ENCODE measurements around the gene MRPS15.

MRPS15 gene

DNA sequence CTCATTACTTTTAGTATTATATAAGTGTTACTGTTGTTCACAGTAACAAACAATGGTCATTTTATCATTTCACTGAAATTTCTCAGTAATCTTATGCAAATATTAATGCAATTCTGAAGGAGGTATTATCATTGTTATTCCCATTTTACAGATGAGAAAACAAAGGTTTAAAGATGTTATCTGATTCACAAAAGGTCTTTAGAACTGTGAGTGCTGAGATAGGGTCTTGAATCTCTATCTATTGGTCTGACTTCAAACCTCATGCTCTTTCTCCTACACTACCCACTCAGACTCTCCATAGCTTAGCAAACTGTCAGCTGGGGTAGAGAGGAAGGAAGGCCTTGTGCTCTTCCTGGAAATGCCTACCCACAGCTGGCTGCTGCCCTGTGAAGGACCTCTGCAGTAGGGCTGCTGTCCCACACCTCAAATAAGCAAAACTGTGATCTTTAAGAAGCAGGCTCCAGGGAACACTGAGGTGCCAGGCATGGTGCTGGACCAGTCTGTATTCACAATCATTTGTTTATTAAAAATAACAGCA is 7.7 kb downstream of the MRPS15 start:
- ATAC-seq = no peak

DNA sequence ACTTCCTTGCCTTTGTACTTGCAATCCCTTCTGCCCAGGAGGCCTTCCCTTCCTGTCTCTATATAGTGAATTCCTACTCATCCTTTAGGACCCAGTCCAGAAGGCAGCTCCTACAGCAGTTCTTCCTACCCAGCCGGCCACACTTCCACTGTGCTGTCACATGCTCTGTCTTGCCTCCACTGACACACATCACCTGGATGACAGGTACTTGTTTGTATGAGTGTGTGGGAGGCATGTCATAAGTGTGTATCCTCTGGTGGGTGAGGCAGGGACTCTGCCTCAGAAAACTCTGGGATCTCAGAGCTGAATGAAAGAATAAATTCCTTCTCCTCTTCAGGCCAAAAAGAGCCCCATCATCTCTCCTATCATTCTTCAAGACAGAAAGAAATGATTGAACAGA is 8.8 kb downstream of the MRPS15 start:
- no peak for ATAC-seq

DNA sequence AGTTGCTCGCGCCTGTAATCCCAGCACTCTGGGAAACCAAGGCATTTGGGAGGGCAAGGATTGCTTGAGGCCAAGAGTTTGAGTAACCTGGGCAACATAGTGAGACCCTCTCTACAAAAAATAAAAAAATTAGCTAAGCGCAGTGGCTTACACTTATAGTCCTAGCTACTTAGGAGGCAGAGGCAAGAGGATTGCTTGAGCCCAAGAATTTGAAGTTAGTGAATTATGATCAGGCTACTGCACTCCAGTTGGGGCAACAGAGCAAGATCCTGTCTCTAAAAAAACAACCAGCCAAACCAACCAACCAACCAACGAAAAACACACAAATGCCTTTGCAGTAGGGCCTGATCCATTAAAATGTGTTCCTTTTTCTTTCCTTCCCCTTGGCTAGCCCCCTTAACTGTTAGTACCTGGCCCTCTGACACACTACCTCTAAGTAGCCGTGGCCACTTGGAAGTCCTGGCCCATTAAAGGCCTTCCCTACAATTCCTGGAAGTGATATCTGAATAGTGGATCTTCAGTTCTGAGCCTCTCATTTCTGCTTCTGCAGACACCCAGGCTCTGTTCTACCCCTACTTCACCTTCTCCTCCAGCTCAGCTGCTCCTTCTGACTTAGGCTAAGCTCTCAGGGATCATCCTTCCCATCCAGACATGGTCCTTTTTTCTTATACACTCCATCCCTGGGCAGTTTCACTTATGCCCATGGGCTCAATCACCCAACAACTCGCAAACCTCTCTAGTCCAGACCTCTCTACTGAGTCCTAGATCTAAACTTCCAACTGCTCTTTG is 10.4 kb downstream of the MRPS15 start:
- ATAC-seq = no peak

DNA sequence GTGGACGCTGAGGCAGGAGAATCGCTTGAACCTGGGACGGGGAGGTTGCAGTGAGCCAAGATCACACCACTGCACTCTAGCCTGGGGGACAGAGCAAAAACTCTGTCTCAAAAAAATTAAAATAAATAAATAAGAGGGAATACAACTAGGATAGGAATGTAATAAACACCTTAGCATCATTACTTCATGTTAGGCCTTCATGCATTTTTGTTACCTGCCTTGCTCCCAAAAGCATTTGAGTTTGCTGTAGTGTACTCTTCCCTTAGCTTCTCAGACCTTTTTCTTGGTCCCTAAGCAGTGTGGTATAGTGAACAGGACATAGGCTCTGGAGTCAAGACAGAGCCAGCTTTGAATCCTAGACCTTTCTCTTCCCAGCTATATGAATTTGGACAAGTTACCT is 11.1 kb downstream of the MRPS15 start:
- no peak for ATAC-seq

DNA sequence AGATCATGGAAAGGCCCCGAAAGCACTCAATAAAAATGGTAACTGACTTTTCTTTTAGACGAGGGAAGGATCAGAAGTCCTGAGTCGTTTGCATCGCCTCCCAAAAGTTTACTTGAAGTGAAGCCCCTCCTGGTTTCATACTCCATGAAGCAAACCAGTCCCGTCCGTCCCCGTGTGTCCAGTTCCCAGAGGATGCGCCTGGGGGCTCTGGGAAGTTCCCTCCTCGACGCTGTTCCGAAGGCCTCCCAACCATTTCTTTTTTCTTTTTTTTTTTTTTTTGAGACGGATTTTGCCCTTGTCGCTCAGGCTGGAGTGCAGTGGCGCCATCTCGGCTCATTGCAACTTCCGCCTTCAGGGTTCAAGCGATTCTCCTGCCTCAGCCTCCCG is 13.3 kb downstream of the MRPS15 start:
- ATAC-seq = no peak

DNA sequence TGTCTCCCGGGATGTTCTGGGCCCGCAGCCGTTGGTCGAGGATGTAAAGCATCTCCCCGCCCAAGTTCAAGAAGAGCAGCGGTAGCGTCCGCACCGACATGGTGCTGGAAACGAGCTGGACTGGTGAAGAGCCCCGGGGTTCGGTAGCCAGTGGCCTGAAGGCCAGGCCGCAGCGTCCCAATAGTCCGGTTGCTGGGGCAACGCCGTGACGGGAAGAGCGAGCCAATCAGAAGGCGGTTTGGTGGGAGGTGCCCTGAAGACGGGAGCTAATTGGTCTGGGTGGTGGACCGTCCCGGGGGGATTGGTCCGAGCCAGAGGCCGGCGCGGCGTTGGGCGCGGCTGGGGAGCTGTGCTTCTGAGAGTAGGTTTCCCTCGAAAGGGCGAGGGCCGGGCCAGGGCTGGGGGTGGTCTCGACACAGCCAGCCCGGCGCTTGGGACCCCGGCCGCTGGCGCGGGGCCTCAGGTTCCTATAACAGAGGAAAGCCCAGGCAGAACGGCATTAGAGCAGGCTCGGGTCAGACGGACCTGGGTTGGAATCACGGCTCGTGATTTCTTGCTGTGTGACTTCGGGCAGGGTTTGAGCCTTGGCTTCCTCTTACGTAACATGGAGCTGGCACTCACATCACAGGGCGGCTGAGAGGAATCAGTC is 13.8 kb downstream of the MRPS15 start, which contains the start of gene OSCP1:
Gene OSCP1 (minus strand): TSS at position 182 of the 649 bp plus-strand sequence. CDS start 82 bp downstream, at position 100.
- ATAC-seq = peak; percentile 99 to 100

DNA sequence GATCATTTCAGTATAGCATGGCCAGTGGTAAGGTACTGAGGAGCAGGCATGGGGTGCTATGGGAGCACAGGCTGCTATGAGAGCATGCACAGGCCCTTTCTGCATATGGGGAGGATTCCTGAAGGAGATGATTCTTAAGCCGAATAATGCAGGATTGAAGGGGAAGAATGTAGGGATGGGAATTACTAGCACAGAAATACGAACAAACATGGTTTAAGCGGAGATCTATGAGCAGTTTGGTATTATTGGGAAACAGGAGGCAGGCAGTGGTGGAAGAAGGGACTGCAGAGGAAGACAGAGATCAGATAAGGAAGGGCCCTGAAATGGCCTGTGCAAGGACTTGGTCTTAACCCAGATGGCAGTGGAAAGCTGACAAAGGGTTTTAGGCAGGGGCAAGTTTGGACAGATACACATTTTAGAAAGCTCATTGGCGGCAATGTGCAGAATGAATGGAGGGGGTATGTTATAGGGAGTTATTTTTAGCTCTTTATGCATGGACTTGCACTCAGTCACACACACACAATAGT is 15.6 kb downstream of the MRPS15 start:
- ATAC-seq = no peak

DNA sequence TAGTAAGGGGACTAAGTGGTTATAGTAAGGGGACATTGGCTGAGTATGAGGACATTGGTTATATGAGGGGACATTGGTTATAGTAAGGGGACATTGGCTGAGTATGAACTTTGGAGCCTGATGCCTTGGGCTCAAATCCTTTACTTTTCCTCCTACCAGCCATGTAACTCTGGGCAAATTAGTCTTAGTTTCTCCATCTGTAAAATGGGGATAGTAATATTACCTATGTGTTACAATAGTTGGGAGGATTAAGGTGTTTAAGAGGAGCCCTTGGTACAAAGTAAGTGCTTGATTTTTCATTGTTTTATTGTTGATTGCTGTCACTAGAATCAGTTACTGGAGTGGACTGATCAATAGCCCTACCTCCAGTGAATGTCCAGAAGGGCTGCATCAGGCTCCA is 16.7 kb downstream of the MRPS15 start:
- no peak for ATAC-seq

DNA sequence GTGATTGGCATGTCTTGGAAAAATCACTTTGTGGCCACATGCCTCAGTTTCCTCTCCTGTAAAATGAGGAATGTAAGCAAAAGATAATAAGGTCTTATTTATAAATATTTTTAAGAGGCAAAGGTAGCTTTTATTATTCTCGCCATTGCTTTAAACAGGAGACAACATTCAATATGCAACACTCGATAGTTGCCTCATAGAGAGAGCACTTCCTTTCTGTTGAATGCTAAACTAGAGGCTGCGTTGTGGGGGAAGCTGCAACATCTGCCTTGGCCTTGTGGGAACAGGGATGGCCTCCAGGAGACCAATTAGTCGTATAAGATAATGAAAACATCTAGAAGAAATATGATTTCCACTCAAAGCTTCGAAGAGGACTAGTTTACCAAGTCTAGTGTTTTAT is 17.4 kb downstream of the MRPS15 start:
- no peak for ATAC-seq

DNA sequence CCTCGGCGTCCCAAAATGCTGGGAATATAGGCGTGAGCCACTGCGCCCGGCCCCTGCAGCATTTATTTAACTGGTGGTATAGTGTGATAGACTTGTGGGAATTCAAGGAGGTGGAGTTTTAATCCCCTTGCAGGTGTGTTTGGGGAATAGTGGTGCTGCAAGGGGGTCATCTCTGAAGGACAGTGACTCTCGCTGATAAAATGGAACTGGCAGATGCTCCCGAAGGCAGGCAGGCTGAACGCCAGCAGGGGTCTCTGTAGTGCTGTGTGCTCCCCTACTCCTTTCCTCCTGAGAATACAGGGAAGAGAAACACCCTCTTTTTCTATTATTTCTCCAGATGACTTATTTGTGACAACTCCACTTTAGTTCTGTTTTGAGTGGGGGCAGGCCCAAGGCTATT is 17.9 kb downstream of the MRPS15 start:
- ATAC-seq = no peak

DNA sequence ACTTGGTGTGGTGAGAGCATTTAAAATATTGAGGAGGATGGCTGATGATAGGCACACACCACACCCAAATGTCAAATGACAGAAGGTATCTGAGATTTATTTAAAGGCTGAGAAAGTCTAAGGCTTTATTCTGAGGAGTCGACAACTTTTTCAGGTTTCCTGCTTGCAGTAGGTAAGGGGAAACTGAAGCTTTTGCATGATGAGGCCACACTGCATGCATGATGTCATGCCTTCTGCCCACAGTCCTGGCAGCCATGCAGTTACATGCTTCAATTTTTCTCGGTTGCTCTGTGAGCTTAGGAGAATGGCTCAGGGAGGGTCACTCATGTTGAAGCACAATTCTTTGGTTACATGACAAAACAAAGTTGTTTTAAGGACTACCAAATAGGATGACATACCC is 20.9 kb downstream of the MRPS15 start:
- no peak for ATAC-seq

DNA sequence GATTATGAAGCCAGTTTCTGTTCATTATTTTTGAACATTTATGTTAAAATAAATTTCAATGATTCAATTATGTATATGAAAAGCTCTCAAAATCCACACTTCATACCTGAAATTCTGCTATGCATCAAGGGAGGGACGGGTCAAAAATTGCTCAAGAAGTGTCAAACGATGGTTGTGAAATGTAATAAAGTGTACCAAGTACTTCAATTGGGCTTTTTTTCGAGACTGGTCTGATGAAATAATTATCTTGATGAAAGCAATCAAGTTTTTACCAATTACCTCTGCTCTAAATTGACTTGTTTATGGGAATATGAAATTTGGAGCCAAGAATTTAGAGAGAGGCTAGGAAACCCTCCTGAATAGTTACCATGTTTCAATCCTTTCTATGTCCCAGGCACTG is 21.8 kb downstream of the MRPS15 start:
- no peak for ATAC-seq

DNA sequence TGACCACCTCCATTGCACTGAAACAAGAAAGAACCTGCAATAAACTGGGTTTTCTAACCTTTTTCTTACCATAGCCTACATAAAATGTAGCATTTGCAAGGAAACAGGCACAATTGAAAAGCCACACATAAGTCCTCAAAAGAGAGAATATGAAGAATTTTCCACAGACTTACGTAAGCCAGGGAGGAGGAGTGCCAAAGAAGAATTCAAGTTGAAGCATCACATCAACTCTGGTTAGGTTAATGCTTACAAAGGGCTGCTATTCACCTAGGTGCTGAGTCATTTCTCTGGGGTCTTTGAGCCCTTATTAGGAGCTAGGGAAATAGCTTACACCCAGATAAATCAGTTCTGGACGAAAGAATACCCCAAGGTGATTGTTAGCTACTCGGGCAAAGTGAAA is 23.5 kb downstream of the MRPS15 start:
- ATAC-seq = no peak

DNA sequence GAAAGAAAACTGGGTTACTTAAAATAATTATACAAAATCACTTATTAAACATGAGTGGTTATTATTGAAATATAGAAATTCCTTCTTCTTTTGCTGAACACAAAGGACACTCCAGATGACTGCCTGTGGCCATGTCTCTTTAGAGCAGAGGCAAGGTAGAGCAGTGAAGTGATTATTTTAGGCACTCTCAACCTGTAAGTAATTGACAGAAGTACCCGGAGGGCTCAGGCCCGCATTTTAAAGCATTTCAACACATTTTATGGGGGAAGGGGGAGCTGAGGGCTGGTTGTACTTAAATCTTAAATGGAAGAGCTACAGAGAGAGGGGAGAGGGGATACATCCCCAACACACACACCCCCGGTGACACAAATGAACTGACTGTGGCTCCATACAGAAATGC is 24.1 kb downstream of the MRPS15 start:
- no peak for ATAC-seq

DNA sequence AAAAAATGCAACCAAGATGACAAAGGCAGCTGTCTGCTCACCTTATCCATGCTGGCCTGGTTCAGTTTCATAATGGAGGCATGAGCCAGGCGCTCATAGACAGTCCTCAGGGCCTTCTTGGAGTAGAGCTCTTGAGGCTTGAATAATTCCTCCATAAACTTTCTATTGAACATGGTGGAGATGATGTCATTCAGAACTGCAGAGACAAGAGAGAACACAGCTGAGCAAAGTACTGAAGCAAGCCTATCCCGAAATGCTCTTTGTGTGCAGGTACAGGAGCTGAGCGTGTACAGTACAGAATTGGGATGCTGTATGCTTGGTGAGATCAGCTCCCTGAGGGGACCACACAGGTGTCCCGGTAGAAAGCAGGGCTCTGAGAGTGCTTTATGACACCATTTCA is 25.5 kb downstream of the MRPS15 start:
- ATAC-seq = no peak

DNA sequence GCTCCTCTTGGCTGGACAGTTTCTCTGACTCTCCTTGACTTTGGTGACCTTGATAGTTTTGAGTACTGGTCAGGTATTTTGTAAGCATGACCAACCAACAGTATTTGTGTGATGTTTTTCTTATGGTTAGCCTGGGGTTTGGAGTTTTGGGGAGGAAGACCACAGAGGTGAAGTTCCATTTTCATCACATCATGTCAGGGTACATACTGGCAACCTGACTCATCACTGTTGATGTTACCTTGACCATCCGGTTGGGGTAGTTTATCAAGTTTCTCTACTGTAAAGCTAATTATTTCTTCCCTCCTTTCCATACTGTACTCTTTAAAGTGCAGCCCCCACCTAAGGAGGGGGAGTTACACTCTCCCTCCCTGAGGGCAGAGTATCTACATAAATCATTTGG is 27.4 kb downstream of the MRPS15 start:
- no peak for ATAC-seq

DNA sequence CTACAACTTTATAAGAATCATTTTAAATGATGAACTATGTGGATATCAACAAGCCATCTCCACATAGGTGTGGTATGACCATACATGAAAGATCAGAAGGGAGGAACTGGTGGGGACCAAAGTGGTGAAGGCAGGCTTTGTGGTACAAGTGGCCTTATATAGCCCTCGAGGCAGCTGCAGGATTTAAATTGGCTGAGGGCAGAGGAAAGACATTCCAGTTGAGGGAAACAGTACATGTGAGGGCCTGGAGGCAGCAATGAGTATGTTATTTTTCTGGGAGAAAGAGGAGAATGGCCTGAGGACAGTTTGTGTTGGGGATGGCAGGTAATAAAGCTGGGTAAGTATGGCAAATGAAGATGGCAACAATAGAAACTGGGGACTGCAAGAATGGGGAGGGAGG is 31.1 kb downstream of the MRPS15 start:
- no peak for ATAC-seq

DNA sequence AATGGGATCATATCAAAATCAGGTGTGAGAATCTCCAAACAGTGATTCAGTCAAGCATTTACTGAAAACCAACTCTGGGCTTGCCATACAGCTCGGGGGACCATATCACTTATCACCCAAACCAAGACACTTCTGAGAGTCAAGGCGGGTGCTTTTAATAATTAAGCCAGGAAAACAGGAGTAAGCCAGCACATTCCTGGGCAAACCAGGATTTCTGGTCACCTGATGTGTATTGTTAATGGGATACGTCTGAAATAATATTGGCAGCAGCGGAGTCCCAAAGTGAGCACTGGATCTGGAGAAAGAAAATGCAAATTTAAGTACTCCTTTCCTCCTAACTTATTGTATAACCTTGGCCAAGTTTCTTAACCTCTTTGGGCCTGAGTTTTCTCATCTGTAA is 31.6 kb downstream of the MRPS15 start:
- no peak for ATAC-seq

DNA sequence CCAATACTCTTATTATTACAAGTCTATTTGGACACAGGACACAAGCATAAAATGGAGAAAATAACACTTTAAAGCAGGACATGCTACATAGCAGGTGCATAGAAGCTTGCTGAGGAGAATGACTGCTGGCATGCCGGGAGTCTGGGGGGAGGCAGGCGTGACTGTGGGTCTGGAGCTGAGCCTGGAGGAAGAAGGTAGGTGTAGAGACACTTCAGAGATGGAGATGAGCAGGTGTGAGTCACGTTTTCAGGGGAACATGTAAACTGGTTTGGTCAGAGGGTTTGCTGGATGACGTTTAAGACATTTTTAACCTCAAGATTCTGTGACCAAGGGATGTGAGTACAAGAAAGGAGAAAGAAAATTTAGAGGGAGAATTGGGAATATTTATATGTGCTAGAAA is 38.4 kb downstream of the MRPS15 start:
- peak in 1 of 2 donors; percentile 48 for ATAC-seq

DNA sequence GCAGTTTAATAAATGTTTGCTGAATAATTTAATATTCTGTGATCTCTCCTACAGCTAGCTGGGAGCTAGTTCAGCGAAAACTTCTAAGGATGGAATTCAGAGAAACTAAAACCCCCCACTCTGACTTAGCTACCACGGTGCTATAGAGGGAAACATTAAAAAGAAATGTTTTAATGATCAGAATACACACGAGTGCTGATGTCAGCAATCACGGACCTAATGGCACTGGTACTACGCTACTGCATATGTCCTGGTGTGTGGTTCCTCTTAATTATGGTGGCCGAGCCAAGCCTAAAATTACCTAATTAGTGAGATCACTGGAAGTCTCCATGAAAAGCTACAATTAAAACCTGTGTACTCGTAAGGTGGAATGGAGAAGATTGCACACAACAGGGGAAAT is 42.5 kb downstream of the MRPS15 start:
- ATAC-seq = no peak

DNA sequence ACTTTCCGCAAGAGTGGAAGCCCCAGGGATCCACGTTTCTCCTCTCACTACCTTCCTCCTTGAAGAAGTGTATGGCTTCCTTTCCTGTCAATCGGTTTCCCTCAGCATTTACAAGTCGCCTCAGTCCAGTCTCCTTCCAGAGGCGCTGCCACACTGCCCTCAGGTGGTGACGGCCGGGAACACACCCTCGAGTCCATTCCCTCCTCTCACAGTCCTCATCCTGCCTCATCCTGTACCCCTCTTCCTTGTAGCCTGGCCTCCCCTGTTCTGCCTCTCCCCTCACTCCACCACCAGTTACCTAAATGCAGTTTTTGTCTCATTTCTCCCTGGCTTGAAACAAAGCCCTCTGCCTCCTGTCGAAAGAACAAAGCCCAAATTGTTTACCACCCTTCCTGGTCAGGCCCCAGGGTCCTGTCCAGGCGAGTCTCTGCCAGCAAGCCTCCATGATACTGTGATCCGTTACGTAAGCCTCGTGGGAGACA is 43.3 kb downstream of the MRPS15 start:
- ATAC-seq = peak; percentile 95 to 96

DNA sequence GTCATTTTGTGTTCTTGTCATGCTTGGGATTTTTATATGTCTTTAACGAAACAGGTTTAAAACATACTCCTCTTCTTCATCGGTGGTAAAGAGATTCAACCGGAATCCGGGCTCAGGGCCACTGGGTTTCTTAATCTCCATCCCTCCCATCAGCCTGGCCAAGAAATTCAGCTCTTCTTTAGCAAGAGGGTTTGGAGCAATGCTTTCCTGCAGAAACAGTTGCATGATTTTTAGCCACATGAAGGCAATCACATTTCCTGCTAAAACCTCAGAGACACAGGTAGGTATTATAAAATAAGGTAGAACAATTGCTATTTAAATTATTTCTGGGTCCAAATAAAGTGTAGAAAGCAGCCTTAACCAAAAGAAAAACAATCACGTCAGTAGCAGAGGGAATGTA is 43.8 kb downstream of the MRPS15 start:
- ATAC-seq = no peak

DNA sequence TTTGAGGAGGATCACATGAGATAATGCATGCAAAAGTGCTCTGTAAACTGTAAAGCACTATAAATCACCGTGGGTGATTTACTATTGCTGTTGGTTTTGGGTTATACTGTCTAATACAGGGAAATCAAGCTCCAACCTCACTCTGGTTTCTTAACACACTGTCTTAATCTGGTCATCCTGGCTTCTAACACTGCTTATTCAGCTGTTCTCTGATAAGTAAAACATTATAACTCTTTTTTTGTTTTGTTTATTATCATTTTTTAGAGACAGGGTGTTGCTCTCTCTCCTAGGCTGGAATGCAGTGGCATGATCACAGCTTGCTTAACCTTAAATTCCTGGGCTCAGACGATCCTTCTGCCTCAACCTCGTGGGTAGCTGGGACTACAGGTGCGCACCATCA is 44.6 kb downstream of the MRPS15 start:
- no peak for ATAC-seq

DNA sequence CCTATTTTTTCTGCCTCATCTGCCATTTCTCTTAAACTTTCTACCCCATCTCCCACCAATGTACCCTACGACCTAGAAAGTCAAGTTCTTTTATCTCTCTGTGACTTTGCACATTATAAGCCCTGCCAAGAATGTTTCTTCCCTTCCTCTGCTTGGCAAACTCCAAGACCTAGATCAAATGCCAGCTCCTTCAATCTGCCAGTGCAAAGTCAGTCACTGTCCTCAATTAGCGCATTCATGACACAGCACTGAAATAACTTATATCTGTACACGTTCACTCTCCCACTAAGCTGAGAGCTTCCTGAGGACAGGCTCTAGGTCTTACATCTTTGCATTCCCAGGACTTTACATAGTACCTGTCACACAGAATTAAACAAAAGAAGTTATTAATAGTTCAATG is 45.0 kb downstream of the MRPS15 start:
- ATAC-seq = no peak

Data from activated CD4-positive, CD25-positive, alpha-beta regulatory T cell treated with anti-CD3 and anti-CD28 coated beads, Interleukin-2, amount 50 U/mL, for 24 hours (primary cell).